SK-N-MC (cell line): Measurements from ENCODE around the gene AKAP6.

Experiments used
- EZH2 ChIP-seq: fragments of 200-600 bp; sonication (generic); IDR thresholded peaks from one replicate; pipeline ENCODE4 v1.6.1; 2017; ENCODE audit warnings: antibody characterized with exemption
- POLR2AphosphoS5 ChIP-seq: IDR thresholded peaks from 2 replicates; pipeline ENCODE4 v1.6.1; 2012; ENCODE audit warnings: mild to moderate bottlenecking, low read depth, low read length, borderline replicate concordance

DNA sequence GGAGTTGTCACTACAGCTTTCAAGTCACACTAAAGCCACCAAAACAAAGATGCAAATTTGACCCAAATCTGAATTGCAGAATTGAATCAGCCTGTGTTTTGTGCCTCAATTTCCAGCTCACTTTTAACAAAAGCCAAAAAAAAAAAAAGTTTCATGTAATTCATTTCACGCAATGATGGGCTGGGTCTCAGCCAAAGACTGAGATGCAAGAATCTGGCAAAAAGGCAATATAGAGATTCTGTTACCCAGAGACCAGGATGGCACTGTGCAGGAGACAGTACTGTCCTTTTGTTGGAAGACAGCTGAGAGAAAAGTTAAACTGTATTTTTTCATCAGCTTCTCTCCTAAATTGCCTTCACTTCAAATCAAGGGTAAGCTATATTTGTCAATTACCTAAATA, 403.9 kb downstream of the AKAP6 start:
- no peak for TF ChIP-seq EZH2
- no peak for TF ChIP-seq POLR2AphosphoS5
